HG03565 (cell line): ENCODE results near the gene TMED10.

ENCODE experiments used
- ATAC-seq: cut with Tn5 transposase; IDR thresholded peaks from one replicate; pipeline ENCODE4 v1.9.1; 2021; ENCODE audit warnings: mild to moderate bottlenecking, moderate library complexity; ENCODE audit not compliant: unreplicated experiment

Gene TMED10

GRCh38 chr14:75176142-75176820 is at the start of gene TMED10:
TSS of gene TMED10 (minus strand) at chr14:75176612. CDS start at chr14:75176579, 33 bp downstream.
- peak; percentile 53 for ATAC-seq

- no peak for ATAC-seq
These were observed 48.1 kb upstream of the TMED10 start for GRCh38 chr14:75224561-75224960.

- ATAC-seq = no peak
These were observed 47.3 kb upstream of the TMED10 start for GRCh38 chr14:75223664-75224154.

GRCh38 chr14:75222208-75222701 is 45.8 kb upstream of the TMED10 start:
- ATAC-seq = peak; percentile 50

- no peak for ATAC-seq
These were observed 45.4 kb upstream of the TMED10 start for GRCh38 chr14:75221797-75222196.

GRCh38 chr14:75220156-75220555 is 43.7 kb upstream of the TMED10 start:
- ATAC-seq = no peak

- no peak for ATAC-seq
These were observed 41.2 kb upstream of the TMED10 start for GRCh38 chr14:75217508-75218206.

- no peak for ATAC-seq
These were observed 40.1 kb upstream of the TMED10 start for GRCh38 chr14:75216427-75217006.

GRCh38 chr14:75215520-75215919 is 39.1 kb upstream of the TMED10 start:
- no peak for ATAC-seq

- ATAC-seq = no peak
These were observed 38.1 kb upstream of the TMED10 start for GRCh38 chr14:75214558-75214957.

- no peak for ATAC-seq
These were observed 36.8 kb upstream of the TMED10 start for GRCh38 chr14:75213172-75213571.

- no peak for ATAC-seq
These were observed 32.4 kb upstream of the TMED10 start for GRCh38 chr14:75208843-75209242.

GRCh38 chr14:75206190-75206589 is 29.8 kb upstream of the TMED10 start:
- no peak for ATAC-seq

- ATAC-seq = no peak
These were observed 29.2 kb upstream of the TMED10 start for GRCh38 chr14:75205591-75205990.

GRCh38 chr14:75204116-75204515 is 27.7 kb upstream of the TMED10 start:
- ATAC-seq = no peak

- no peak for ATAC-seq
These were observed 26.2 kb upstream of the TMED10 start for GRCh38 chr14:75202657-75203056.

- ATAC-seq = no peak
These were observed 24.7 kb upstream of the TMED10 start for GRCh38 chr14:75201087-75201486.

- no peak for ATAC-seq
These were observed 24.0 kb upstream of the TMED10 start for GRCh38 chr14:75200451-75200850.

- no peak for ATAC-seq
These were observed 22.0 kb upstream of the TMED10 start for GRCh38 chr14:75198291-75198933.

GRCh38 chr14:75197338-75197737 is 20.9 kb upstream of the TMED10 start:
- ATAC-seq = no peak

GRCh38 chr14:75196468-75196867 is 20.1 kb upstream of the TMED10 start:
- no peak for ATAC-seq
